NCI-H187 treated with DMSO at 0.1 percent for 48 hours (cell line): ENCODE results near the gene DCDC2C.
A peak's percentile ranks its signal among the peaks of the same experiment; 100 is the strongest.
"Not testable (repeated sequence)": the region's sequence is repeated elsewhere in the genome, so short reads cannot be mapped to it uniquely, and the experiment has no call there.

Experiments used
- DNase-seq: peaks from one replicate; lab custom pipeline; 2025; lab: John Stamatoyannopoulos, UW

The DCDC2C gene

GRCh38 chr2:3703236-3703756 lies at the start of gene DCDC2C:
Gene DCDC2C (plus strand): TSS chr2:3703575. CDS start chr2:3703752, 177 bp downstream.
- no peak for DNase-seq

GRCh38 chr2:3654011-3654410 lies 49.4 kb upstream of the DCDC2C start:
- no peak for DNase-seq

GRCh38 chr2:3654531-3655225 lies 48.7 kb upstream of the DCDC2C start:
- no peak for DNase-seq

GRCh38 chr2:3655871-3656761 lies 47.3 kb upstream of the DCDC2C start:
- DNase-seq = no peak

GRCh38 chr2:3656762-3657721 lies 46.3 kb upstream of the DCDC2C start:
- DNase-seq = no peak

- no peak for DNase-seq
These were observed 45.5 kb upstream of the DCDC2C start, which contains the start of gene ALLC for GRCh38 chr2:3657881-3658280. Gene ALLC (plus strand): TSS chr2:3658200. CDS start chr2:3671158, 12,958 bp downstream.

- DNase-seq = peak; percentile 41
These were observed 43.6 kb upstream of the DCDC2C start for GRCh38 chr2:3659447-3660432.

- not testable (repeated sequence) for DNase-seq
These were observed 42.7 kb upstream of the DCDC2C start for GRCh38 chr2:3660640-3661039.

- no peak for DNase-seq
These were observed 42.2 kb upstream of the DCDC2C start for GRCh38 chr2:3661149-3661660.

GRCh38 chr2:3662239-3662638 lies 41.1 kb upstream of the DCDC2C start:
- no peak for DNase-seq

- no peak for DNase-seq
These were observed 39.3 kb upstream of the DCDC2C start for GRCh38 chr2:3664118-3664517.

GRCh38 chr2:3664925-3665324 lies 38.5 kb upstream of the DCDC2C start:
- DNase-seq = no peak

GRCh38 chr2:3665886-3666612 lies 37.3 kb upstream of the DCDC2C start:
- no peak for DNase-seq

GRCh38 chr2:3666613-3666975 lies 36.8 kb upstream of the DCDC2C start:
- DNase-seq = no peak

GRCh38 chr2:3667151-3667631 lies 36.2 kb upstream of the DCDC2C start:
- peak; percentile 78 for DNase-seq

GRCh38 chr2:3669656-3670055 lies 33.7 kb upstream of the DCDC2C start:
- no peak for DNase-seq

- no peak for DNase-seq
These were observed 33.0 kb upstream of the DCDC2C start for GRCh38 chr2:3670376-3670775.

- DNase-seq = no peak
These were observed 32.4 kb upstream of the DCDC2C start for GRCh38 chr2:3670941-3671340.
